ENCODE measurements around the gene MACROD1.

- no peak for TF ChIP-seq CTCF (IDR thresholded peaks at IDR 0.05)
- TF ChIP-seq POLR2A (IDR thresholded peaks at IDR 0.05): no peak
These were observed 109.6 kb downstream of the MACROD1 start for GRCh38 chr11:64056213-64056785.

Measured in adrenal gland (tissue), 5 donors.